GM23338 (cell line): Measurements from ENCODE around the gene PRG2. TPM values are rescaled to one million over a fixed set of nuclear protein-coding genes. Genes with fewer than 3 reads are reported as not detected.

ENCODE experiments used
- ATAC-seq: fragments of 200-7000 bp; cut with Tn5 transposase; 3 replicates; pipeline ENCODE4 v1.9.1; 2020
- DNase-seq: peaks from one replicate; pipeline ENCODE4 v3.0.0-alpha.2; 2015; ENCODE audit warnings: low spot score
- H2AFZ ChIP-seq: fragments of 200-600 bp; sonication (generic); 2 replicates; pipeline ENCODE4 v1.8.0; 2016; ENCODE audit warnings: antibody characterized with exemption, mild to moderate bottlenecking, moderate library complexity
- H3F3A ChIP-seq: fragments of 200-600 bp; sonication (generic); replicated peaks from 2 replicates; pipeline ENCODE4 v1.8.0; 2017; ENCODE audit warnings: antibody characterized with exemption, mixed run types, low read depth
- H3K27ac ChIP-seq: fragments of 200-600 bp; sonication (generic); 2 replicates; pipeline ENCODE4 v1.6.1; 2016; ENCODE audit warnings: low read depth
- H3K27me3 ChIP-seq: fragments of 200-600 bp; sonication (generic); 2 replicates; pipeline ENCODE4 v1.8.0; 2016; ENCODE audit warnings: mild to moderate bottlenecking, mixed run types, moderate library complexity; ENCODE audit not compliant: insufficient read depth
- H3K36me3 ChIP-seq: fragments of 200-600 bp; sonication (generic); 2 replicates; pipeline ENCODE4 v1.8.0; 2016; ENCODE audit warnings: mild to moderate bottlenecking; ENCODE audit not compliant: insufficient read depth
- H3K4me1 ChIP-seq: fragments of 200-600 bp; sonication (generic); 2 replicates; pipeline ENCODE4 v1.8.0; 2016; ENCODE audit warnings: mild to moderate bottlenecking, moderate library complexity; ENCODE audit not compliant: insufficient read depth
- H3K4me2 ChIP-seq: fragments of 200-600 bp; sonication (generic); 2 replicates; pipeline ENCODE4 v1.7.1; 2017; ENCODE audit warnings: mixed run types
- H3K4me3 ChIP-seq: fragments of 200-600 bp; sonication (generic); 2 replicates; pipeline ENCODE4 v1.6.1; 2016; ENCODE audit warnings: mixed run types
- H3K79me2 ChIP-seq: fragments of 200-600 bp; sonication (generic); replicated peaks from 2 replicates; pipeline ENCODE4 v1.8.0; 2017; ENCODE audit warnings: mild to moderate bottlenecking; ENCODE audit not compliant: insufficient read depth
- H3K9me2 ChIP-seq: fragments of 200-600 bp; sonication (generic); 2 replicates; pipeline ENCODE4 v1.8.0; 2017; ENCODE audit not compliant: insufficient read depth
- H4K20me1 ChIP-seq: fragments of 200-600 bp; sonication (generic); replicated peaks from 2 replicates; pipeline ENCODE4 v1.8.0; 2017; ENCODE audit warnings: mild to moderate bottlenecking; ENCODE audit not compliant: insufficient read depth
- H3K27ac Mint-ChIP-seq: 2 replicates; pipeline ENCODE4 v1.8.0; 2020; ENCODE audit warnings: inconsistent platforms, mild to moderate bottlenecking, moderate library complexity, mixed read lengths
- H3K27me3 Mint-ChIP-seq: 3 replicates; pipeline ENCODE4 v1.8.0; 2022; ENCODE audit warnings: low read depth, mild to moderate bottlenecking, moderate library complexity, mixed read lengths, inconsistent platforms; ENCODE audit not compliant: insufficient read depth, poor library complexity
- H3K36me3 Mint-ChIP-seq: 3 replicates; pipeline ENCODE4 v1.8.0; 2021; ENCODE audit warnings: low read depth, mild to moderate bottlenecking, inconsistent platforms, moderate library complexity, mixed read lengths
- H3K4me1 Mint-ChIP-seq: 3 replicates; pipeline ENCODE4 v1.8.0; 2020; ENCODE audit warnings: mild to moderate bottlenecking, inconsistent platforms, mixed read lengths
- H3K4me3 Mint-ChIP-seq: 3 replicates; pipeline ENCODE4 v1.8.0; 2021; ENCODE audit warnings: moderate library complexity, mild to moderate bottlenecking, inconsistent platforms, mixed read lengths
- H3K9me3 Mint-ChIP-seq: 3 replicates; pipeline ENCODE4 v1.8.0; 2020; ENCODE audit warnings: moderate library complexity, mild to moderate bottlenecking, inconsistent platforms, mixed read lengths
- CREB1 ChIP-seq: fragments of 250-450 bp; sonication (Bioruptor Pico); IDR thresholded peaks from 2 replicates; pipeline ENCODE4 v1.5.0; 2020; ENCODE audit warnings: low read depth, mild to moderate bottlenecking, moderate library complexity
- EZH2phosphoT487 ChIP-seq: fragments of 200-600 bp; sonication (generic); IDR thresholded peaks from one replicate; pipeline ENCODE4 v1.8.1; 2018; ENCODE audit warnings: antibody characterized with exemption; ENCODE audit not compliant: unreplicated experiment
- JUNB ChIP-seq: IDR thresholded peaks from one replicate; pipeline ENCODE4 v1.6.1; 2016; ENCODE audit warnings: antibody characterized with exemption; ENCODE audit not compliant: unreplicated experiment
- NANOG ChIP-seq: IDR thresholded peaks from 2 replicates; pipeline ENCODE4 v1.6.1; 2016; ENCODE audit warnings: antibody characterized with exemption, borderline replicate concordance
- POLR2AphosphoS5 ChIP-seq: IDR thresholded peaks from 2 replicates; pipeline ENCODE4 v1.6.1; 2016; ENCODE audit warnings: antibody characterized with exemption, low read depth
- STAT1 ChIP-seq: IDR thresholded peaks from one replicate; pipeline ENCODE4 v1.6.1; 2016; ENCODE audit warnings: antibody characterized with exemption; ENCODE audit not compliant: unreplicated experiment
- ZNF114 ChIP-seq: fragments of 250-450 bp; sonication (Bioruptor Pico); IDR thresholded peaks from 2 replicates; pipeline ENCODE4 v1.5.0; 2020; ENCODE audit warnings: mild to moderate bottlenecking, moderate library complexity
- ZNF331 ChIP-seq: fragments of 250-450 bp; sonication (Bioruptor Pico); IDR thresholded peaks from 2 replicates; pipeline ENCODE4 v1.5.0; 2020; ENCODE audit warnings: low read depth, mild to moderate bottlenecking, moderate library complexity
- polyA plus RNA-seq: library from polyadenylated mRNA; unstranded; fragments of >200 nt; fragmentation: Nextera tagmentation; extraction: Ambion mirVana; gene quantifications from 2 replicates; pipeline ENCODE4 v1.2.1, GENCODE V29; 2016
- total RNA-seq: library from RNA; depleted of rRNA; stranded (reverse); fragments of >200 nt; shearing (Covaris generic); gene quantifications from 2 replicates; pipeline ENCODE4 v1.2.3, GENCODE V29; 2014
- TF ChIP-seq, protein P1 (sequence below), 2 experiments: fragments of 200-600 bp in 1 of 2; sonication (generic) in 1 of 2; conservative IDR thresholded peaks; 2 replicates each; pipeline versions ENCODE4 v1.5.1 to v1.6.1; 2016 to 2017; ENCODE audit warnings: antibody characterized with exemption in 2 of 2, low read depth in 2 of 2, mild to moderate bottlenecking in 2 of 2, moderate library complexity in 1 of 2
- TF ChIP-seq, protein P2 (sequence below): IDR thresholded peaks from 2 replicates; pipeline ENCODE4 v1.6.1; 2016; ENCODE audit warnings: antibody characterized with exemption
- TF ChIP-seq, protein P3 (sequence below): IDR thresholded peaks from one replicate; pipeline ENCODE4 v1.6.1; 2018; ENCODE audit warnings: antibody characterized with exemption; ENCODE audit not compliant: unreplicated experiment

PRG2 gene
- total and polyA plus RNA-seq, 2 experiments from 2014 or later, result not detected

DNA sequence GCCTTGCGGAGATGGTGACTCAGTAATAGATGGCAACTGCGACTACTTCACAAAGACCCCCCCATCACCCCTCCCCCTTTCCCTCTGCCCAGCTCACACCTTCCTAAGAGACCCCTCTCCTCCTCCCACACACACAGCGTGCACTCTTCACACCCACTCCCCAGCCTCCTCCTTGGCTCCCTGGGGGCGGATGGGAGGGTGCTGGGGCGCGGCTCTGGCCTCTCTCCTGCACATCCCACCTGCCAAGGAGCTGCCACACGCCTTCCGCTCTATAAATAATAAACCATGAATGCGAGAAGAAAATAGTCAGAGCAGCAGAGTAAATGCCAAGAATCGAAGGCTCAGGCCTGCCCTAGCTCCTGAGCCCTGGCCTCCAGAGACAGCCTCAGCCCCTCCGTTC lies 47.7 kb downstream of the PRG2 start (continued):
- TF ChIP-seq JUNB (no peak), CREB1 (no peak), ZNF331 (no peak), EZH2phosphoT487 (no peak), NANOG (no peak)
- TF ChIP-seq, protein P1, sequence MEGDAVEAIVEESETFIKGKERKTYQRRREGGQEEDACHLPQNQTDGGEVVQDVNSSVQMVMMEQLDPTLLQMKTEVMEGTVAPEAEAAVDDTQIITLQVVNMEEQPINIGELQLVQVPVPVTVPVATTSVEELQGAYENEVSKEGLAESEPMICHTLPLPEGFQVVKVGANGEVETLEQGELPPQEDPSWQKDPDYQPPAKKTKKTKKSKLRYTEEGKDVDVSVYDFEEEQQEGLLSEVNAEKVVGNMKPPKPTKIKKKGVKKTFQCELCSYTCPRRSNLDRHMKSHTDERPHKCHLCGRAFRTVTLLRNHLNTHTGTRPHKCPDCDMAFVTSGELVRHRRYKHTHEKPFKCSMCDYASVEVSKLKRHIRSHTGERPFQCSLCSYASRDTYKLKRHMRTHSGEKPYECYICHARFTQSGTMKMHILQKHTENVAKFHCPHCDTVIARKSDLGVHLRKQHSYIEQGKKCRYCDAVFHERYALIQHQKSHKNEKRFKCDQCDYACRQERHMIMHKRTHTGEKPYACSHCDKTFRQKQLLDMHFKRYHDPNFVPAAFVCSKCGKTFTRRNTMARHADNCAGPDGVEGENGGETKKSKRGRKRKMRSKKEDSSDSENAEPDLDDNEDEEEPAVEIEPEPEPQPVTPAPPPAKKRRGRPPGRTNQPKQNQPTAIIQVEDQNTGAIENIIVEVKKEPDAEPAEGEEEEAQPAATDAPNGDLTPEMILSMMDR (conservative IDR thresholded peaks at IDR 0.05; ENCODE audit: low read depth in 2 of 2), result no peak
- TF ChIP-seq, protein P2, sequence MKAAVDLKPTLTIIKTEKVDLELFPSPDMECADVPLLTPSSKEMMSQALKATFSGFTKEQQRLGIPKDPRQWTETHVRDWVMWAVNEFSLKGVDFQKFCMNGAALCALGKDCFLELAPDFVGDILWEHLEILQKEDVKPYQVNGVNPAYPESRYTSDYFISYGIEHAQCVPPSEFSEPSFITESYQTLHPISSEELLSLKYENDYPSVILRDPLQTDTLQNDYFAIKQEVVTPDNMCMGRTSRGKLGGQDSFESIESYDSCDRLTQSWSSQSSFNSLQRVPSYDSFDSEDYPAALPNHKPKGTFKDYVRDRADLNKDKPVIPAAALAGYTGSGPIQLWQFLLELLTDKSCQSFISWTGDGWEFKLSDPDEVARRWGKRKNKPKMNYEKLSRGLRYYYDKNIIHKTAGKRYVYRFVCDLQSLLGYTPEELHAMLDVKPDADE, result no peak
- TF ChIP-seq, protein P3, sequence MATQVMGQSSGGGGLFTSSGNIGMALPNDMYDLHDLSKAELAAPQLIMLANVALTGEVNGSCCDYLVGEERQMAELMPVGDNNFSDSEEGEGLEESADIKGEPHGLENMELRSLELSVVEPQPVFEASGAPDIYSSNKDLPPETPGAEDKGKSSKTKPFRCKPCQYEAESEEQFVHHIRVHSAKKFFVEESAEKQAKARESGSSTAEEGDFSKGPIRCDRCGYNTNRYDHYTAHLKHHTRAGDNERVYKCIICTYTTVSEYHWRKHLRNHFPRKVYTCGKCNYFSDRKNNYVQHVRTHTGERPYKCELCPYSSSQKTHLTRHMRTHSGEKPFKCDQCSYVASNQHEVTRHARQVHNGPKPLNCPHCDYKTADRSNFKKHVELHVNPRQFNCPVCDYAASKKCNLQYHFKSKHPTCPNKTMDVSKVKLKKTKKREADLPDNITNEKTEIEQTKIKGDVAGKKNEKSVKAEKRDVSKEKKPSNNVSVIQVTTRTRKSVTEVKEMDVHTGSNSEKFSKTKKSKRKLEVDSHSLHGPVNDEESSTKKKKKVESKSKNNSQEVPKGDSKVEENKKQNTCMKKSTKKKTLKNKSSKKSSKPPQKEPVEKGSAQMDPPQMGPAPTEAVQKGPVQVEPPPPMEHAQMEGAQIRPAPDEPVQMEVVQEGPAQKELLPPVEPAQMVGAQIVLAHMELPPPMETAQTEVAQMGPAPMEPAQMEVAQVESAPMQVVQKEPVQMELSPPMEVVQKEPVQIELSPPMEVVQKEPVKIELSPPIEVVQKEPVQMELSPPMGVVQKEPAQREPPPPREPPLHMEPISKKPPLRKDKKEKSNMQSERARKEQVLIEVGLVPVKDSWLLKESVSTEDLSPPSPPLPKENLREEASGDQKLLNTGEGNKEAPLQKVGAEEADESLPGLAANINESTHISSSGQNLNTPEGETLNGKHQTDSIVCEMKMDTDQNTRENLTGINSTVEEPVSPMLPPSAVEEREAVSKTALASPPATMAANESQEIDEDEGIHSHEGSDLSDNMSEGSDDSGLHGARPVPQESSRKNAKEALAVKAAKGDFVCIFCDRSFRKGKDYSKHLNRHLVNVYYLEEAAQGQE, result no peak

DNA sequence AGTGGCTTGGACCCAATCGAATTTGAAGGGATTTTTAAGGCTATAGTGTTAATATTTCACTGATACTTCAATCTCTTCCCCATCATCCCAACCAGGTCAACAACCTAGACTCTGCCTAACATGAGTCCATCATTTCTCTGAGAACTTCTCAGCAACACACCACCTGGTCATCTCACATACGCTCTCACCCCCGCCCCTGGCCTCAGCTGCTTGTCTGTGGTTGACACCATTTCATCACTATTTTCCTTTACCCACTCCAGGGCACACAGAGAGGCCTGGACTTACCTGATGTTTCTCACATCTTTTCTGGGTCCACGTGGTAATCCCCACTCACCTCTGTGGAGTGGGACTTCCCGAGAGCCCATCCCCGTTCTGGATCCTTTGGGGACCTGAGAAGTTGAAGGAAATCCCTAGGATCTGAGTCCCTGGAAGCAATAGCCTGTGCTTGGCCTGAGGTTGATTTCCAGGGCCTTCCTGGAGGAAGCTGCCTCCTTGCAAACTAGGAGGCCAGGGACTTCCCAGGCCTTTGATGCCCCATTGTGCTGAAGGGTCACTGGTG lies 49.1 kb downstream of the PRG2 start:
- H2AFZ ChIP-seq, result no peak overlapping the region
- Mint-ChIP-seq H3K27me3 (peaks cover 16% of the 10 kb centered on the region), H3K4me1 (peaks cover 59% of the 10 kb centered on the region), H3K36me3 (no peaks in the 10 kb centered on the region; the same call in 2 of the 3 replicates), H3K4me3 (no peak overlapping the region; the same call in 2 of the 3 replicates), H3K9me3 (no peaks in the 10 kb centered on the region), H3K27ac (no peak overlapping the region)
- H4K20me1 ChIP-seq, result no peaks in the 10 kb centered on the region
- no peaks in the 10 kb centered on the region for H3K36me3 ChIP-seq
- peaks cover 51% of the 10 kb centered on the region for H3K4me1 ChIP-seq
- peaks cover 8% of the 10 kb centered on the region; the same call in 1 of the 2 replicates for H3K27me3 ChIP-seq
- H3K79me2 ChIP-seq, result 0 out of 2 replicates have a peak, but pooled peaks cover 4% of the 10 kb centered on the region
- H3F3A ChIP-seq, result 0 out of 2 replicates have a peak, but pooled peaks cover 3% of the 10 kb centered on the region
- H3K4me3 ChIP-seq, result no peak overlapping the region
- no peak for ATAC-seq
- no peak overlapping the region for H3K27ac ChIP-seq
- no peaks in the 10 kb centered on the region for H3K9me2 ChIP-seq
- H3K4me2 ChIP-seq, result no peak overlapping the region
- DNase-seq, result no peak
- TF ChIP-seq EZH2phosphoT487 (no peak), ZNF114 (CRISPR knock-in tag) (no peak), NANOG (no peak), ZNF331 (no peak), POLR2AphosphoS5 (no peak), CREB1 (no peak), STAT1 (no peak)
- TF ChIP-seq, protein P1 (conservative IDR thresholded peaks at IDR 0.05; ENCODE audit: low read depth in 2 of 2), result no peak
- TF ChIP-seq, protein P3, result no peak
- TF ChIP-seq, protein P2, result no peak
